Muscle of leg (tissue), 11 donors: Measurements from ENCODE around the gene MRPL38. TPM values are rescaled to one million over a fixed set of nuclear protein-coding genes. Genes with fewer than 3 reads are reported as not detected.

Source experiments
- DNase-seq: peaks from one replicate; pipeline ENCODE4 v3.0.0; 2013
- H3K27ac ChIP-seq: one replicate; pipeline ENCODE4 v1.5.1; 2013; ENCODE audit warnings: mild to moderate bottlenecking, low read length, control low read depth
- H3K27me3 ChIP-seq: one replicate; pipeline ENCODE4 v1.6.1; 2013; ENCODE audit warnings: low read length; ENCODE audit not compliant: control insufficient read depth, insufficient read depth
- H3K36me3 ChIP-seq: one replicate; pipeline ENCODE4 v1.6.1; 2013; ENCODE audit warnings: low read length; ENCODE audit not compliant: control insufficient read depth, insufficient read depth
- H3K4me1 ChIP-seq: one replicate; pipeline ENCODE4 v1.6.1; 2013; ENCODE audit warnings: low read length; ENCODE audit not compliant: control insufficient read depth, insufficient read depth
- H3K4me3 ChIP-seq: one replicate; pipeline ENCODE4 v1.5.1; 2013; ENCODE audit warnings: low read length, control low read depth
- H3K9me3 ChIP-seq: replicated peaks from 2 replicates; pipeline ENCODE4 v1.6.1; 2013; ENCODE audit warnings: low read depth, low read length; ENCODE audit not compliant: control insufficient read depth
- WGBS: methylation state at CpG from one replicate; pipeline ENCODE4 v1.1.5; 2013; ENCODE audit warnings: missing lambda C conversion rate; ENCODE audit not compliant: insufficient coverage; 5-methylcytosine and 5-hydroxymethylcytosine counted together
- polyA plus RNA-seq, 8 donors: library from polyadenylated mRNA; unstranded; fragments of 120-200 nt; gene quantifications; one replicate each; pipeline versions ENCODE4 v1.2.1 to v1.2.3, GENCODE V29; 2013; ENCODE audit warnings: inconsistent platforms in 1 of 8, low replicate concordance in 1 of 8; ENCODE audit not compliant: insufficient read length in 8 of 8, insufficient read depth in 1 of 8
- total RNA-seq: library from RNA; stranded (reverse); fragments of 120-200 nt; gene quantifications from one replicate; pipeline ENCODE4 v1.2.4, GENCODE V29; 2013

Gene MRPL38
- total and polyA plus RNA-seq, 9 donors: 28.2 to 81.4 (median 71.6) TPM

DNA sequence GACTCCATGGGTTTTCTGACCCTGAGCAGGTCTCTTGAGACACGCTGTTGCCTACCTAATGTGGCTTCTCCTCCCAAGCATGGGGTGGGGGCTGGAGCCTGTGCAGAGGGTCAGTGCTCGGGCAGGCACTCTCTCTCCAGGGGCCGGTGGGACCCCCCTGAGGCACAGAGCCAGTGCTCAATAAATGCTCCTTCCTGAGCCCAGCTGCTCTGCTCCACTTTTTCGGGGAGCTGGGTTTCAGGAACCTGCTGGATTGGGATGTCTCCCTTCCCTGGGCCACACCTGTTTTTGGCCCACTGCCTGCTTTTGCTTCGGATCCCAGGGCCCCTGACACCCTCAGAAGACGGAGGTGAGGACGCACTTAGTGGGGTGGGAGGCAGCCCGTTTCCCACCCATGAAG lies 6.6 kb downstream of the MRPL38 start:
- H3K36me3 ChIP-seq: peaks cover 50% of the 10 kb centered on the region
- no peaks in the 10 kb centered on the region for H3K9me3 ChIP-seq
- WGBS: 76% methylated on average over 7 of the region's 8 CpGs
- H3K4me3 ChIP-seq: no peak overlapping the region
- DNase-seq: peak; percentile 40
- H3K27ac ChIP-seq: no peak overlapping the region
- H3K27me3 ChIP-seq: no peaks in the 10 kb centered on the region
- peaks cover 32% of the 10 kb centered on the region for H3K4me1 ChIP-seq

DNA sequence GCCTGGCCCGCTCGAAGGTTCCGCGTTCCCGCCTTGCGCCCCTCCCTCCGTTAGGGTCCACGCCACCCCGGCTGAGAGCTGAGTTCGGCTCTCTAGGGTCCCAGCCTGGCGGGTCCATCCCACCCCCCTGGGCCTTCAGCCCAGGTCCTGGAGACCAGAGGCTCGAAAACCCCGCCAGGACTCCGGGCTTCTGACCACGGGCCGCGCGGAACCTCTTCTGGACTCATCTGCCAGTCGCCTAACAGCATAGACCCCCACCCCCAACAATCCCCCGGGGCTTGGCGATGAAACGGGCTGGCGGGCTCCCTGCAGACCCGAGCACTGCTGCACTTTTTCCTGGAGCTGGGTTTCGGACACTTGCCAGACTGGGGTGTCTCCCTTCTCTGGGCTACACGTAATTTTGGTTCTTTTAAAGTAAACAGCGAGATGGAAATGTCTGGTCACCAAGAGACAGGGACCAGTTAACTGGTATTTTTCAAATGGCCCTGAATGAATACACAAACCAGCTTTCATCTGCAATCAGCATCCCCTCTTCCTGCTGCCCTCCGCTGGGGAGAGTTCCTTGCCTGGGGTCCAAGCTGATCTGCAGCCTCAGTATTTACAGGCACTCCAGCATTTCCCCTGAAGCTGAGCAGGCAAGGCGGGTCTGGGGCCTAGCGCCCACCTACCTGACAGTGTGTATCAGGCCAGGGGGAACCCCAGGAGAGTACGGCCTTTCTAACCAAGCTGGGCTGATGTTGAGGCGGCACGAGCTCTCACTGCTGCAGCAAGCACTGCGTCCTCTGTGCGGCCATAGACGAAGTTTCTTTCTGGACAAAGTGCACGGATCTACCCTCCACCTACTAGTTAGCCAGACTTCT lies 7.3 kb downstream of the MRPL38 start:
- H3K27ac ChIP-seq: peak overlapping the region; percentile 93
- H3K36me3 ChIP-seq: peaks cover 50% of the 10 kb centered on the region
- H3K4me3 ChIP-seq: peak overlapping the region; percentile 38
- no peaks in the 10 kb centered on the region for H3K9me3 ChIP-seq
- H3K4me1 ChIP-seq: peaks cover 32% of the 10 kb centered on the region
- DNase-seq: peak; percentile 72
- no peaks in the 10 kb centered on the region for H3K27me3 ChIP-seq
- 33% methylated on average over 24 of the region's 37 CpGs for WGBS

DNA sequence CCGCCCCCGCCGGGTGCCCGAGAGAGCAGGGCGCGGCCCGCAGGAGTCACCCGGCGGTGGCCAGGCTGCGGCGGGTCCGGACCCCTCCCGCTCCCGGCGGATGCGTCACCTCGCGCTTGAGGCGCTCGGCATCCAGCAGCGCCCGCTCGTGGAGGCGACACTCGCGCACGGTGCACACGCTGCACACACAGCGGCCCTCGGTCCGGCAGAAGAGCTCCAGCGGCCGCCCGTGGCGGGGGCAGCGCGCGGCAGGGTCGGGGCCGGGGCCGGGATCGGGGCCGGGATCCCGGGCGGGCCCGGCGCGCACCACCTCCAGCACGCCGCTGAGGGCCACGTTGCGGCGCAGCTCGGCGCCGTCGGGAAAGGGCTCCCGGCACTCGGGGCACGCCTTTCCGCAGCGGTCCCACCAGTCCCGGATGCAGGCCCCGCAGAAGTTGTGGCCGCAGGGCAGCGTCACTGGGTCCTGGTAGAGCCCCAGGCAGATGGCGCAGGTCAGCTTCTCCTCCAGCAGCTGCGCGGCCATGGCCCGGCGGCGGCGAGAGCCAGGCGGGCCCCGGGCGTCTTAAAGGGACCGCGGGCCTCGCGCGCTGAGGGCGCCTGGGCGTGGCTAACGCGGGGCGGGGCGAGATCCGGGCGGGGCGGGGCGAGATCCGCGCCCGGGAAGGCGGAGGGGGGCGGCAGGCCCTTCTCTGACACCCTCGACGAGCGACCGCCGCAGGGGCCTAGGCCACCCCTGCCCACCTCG lies 8.1 kb downstream of the MRPL38 start, which contains the start of gene TRIM65:
Gene TRIM65, minus strand, starts transcription at position 537 of the 745 bp plus-strand sequence. Its CDS starts 14 bp downstream, at position 523.
- H3K27ac ChIP-seq: peak within 1 kb of the TSS; percentile 93
- no peaks in the 10 kb centered on the region for H3K27me3 ChIP-seq
- peak within 1 kb of the TSS; percentile 72 for H3K4me3 ChIP-seq
- H3K9me3 ChIP-seq: no peaks in the 10 kb centered on the region
- peaks cover 52% of the 10 kb centered on the region for H3K36me3 ChIP-seq
- H3K4me1 ChIP-seq: peaks cover 32% of the 10 kb centered on the region
- peak; percentile 92 for DNase-seq
- WGBS: under 1% methylated on average over 102 of the region's 102 CpGs

DNA sequence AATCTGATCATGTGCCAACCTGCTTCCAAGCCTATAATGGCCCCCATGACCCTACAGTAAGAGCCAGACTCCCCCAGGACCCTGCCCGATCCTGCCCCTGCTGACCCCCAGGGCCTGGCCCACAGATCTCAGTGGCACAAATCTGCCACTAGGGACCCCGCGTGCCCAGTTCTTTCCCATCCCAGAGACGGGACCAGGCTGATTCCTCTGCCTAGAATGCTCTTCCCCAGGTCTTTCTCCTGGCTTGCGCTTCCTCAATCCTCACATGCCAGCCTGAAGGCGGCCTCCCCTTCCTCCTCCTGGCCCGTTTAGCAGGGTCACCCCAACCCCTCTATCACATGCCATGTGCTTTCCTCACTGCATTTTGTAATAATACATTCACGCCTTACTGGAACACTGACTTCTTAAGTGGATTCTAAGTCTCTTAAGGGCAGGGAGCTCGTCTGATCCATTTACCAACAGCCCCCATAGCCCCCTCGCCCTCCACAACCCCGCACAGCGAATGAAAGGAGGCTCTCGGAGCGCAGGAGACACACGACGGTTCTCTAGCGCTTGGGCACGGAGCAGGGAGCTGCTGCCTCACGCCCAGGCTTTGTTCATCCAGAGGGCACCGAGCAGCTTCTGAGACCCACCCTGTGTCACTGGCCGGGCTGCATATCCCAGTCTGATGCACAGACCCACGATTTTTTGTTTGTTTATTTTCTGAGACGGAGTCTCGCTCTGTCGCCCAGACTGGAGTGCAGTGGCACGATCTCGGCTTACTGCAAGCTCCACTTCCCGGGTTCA lies 9.1 kb downstream of the MRPL38 start:
- DNase-seq: peak; percentile 32
- H3K4me3 ChIP-seq: peak overlapping the region; percentile 72
- no peaks in the 10 kb centered on the region for H3K9me3 ChIP-seq
- 17% methylated on average over 22 of the region's 28 CpGs for WGBS
- H3K4me1 ChIP-seq: peaks cover 32% of the 10 kb centered on the region
- peaks cover 52% of the 10 kb centered on the region for H3K36me3 ChIP-seq
- H3K27ac ChIP-seq: peak overlapping the region; percentile 90
- H3K27me3 ChIP-seq: no peaks in the 10 kb centered on the region

DNA sequence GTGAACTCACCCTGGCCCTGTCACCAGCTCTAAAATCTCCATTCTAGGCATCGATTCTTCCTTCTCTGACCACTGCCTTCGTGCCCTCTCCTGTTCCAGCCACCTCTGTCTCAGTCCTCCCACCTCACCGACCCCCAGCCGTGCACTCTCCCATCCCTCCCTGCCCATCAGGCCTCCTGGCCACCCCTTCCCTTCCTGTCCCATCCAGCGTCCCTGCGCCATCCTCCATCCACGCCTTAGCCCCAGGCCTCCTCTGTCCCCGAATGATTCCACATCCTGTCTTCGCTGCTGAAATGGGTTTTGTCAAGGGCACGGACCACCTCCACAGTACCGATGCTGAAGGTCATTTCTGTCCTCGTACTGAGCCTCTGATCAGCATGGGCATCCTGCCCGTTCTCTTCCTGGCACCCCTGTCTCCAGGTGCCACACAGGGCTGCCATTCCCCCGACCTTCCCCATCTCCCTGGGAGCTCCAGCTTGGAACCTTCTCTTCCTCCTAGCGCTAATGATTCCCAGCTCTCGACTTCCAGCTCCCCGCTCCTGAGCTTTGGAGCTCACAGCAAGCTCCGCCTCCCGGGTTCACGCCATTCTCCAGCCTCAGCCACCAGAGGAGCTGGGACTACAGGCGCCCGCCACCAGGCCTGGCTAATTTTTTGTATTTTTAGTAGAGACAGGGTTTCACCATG lies 10.5 kb downstream of the MRPL38 start:
- H3K4me1 ChIP-seq: peaks cover 32% of the 10 kb centered on the region
- peak overlapping the region; percentile 67 for H3K27ac ChIP-seq
- H3K9me3 ChIP-seq: no peaks in the 10 kb centered on the region
- H3K36me3 ChIP-seq: peaks cover 47% of the 10 kb centered on the region
- no peaks in the 10 kb centered on the region for H3K27me3 ChIP-seq
- H3K4me3 ChIP-seq: no peak overlapping the region
- 52% methylated on average over 20 of the region's 22 CpGs for WGBS
- peak; percentile 65 for DNase-seq

DNA sequence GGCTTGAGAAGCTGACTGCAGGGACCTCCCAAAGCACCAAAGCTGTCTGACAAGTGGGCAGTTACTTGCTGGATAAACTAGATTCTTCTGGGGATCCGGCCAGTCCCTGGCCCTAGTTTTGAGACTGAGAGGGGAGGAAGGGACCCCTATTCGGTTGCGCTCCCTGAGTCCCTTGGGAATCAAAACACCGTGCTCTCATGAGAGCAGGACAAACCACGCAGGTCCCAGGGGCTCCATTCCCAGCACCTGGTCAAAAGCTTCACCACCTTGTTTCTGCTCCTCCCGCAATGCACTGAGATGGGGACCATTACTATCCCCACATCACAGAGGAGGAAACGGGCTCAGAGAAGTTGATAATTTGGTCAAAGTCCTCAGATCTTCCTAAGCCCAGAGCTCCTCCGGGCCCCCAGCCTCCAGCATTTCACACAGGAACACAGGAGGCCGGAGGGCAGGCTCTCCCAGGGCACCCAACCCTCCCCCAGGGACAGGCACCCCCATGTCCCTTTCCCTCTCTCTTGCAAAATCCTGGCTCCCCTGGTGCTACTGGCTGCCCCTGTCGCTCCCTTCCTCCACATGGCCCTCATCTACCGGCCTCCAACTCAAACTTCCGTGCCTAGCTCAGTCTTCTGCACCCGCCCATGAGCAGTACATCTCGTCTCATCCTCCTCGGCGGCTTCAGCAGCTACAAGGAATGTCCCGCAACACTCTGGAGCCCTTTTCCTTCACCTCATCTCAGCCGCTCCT lies 11.2 kb downstream of the MRPL38 start:
- H3K27me3 ChIP-seq: no peaks in the 10 kb centered on the region
- H3K36me3 ChIP-seq: peaks cover 41% of the 10 kb centered on the region
- no peaks in the 10 kb centered on the region for H3K9me3 ChIP-seq
- no peak overlapping the region for H3K27ac ChIP-seq
- DNase-seq: peak; percentile 10
- no peak overlapping the region for H3K4me3 ChIP-seq
- H3K4me1 ChIP-seq: peaks cover 32% of the 10 kb centered on the region
- 77% methylated on average over 12 of the region's 18 CpGs for WGBS

DNA sequence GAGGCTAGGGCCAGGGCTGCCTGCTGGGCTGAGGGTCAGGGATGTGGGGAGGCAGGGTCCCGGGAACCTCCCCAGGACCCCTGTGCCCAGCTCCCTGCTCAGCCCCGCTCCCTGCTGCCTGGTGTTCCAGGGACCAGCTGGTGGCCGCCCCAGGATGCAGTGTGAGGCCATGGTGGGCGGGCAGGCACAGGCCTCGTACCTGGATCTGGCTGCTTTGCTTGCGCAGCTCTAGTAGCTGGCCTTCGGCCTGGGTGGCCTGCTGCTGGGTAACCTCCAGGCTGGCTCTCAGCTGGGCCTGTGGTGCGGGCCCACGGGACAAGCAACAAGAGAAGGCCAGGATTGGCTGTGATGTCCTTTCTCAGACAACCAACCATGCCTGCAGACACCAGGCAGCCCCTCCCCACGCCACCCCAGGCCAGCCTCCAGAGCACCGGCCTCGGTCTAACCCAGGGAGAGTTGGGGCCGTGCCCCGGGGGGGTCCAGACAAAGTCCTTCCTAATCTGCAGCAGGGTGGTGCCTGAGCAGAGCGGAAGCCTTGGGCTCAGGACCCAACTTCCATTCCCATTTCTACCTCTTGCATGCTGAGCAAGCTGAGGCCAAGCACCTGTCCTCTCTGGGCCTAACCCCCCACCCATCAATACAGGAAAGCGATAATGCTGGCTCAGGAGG lies 12.0 kb downstream of the MRPL38 start:
- Histone ChIP-seq H3K27me3 (no peaks in the 10 kb centered on the region), H3K27ac (no peak overlapping the region), H3K4me1 (peaks cover 31% of the 10 kb centered on the region), H3K36me3 (peaks cover 36% of the 10 kb centered on the region), H3K9me3 (no peaks in the 10 kb centered on the region), H3K4me3 (no peak overlapping the region)
- peak; percentile 4 for DNase-seq
- 86% methylated on average over 15 of the region's 16 CpGs for WGBS

DNA sequence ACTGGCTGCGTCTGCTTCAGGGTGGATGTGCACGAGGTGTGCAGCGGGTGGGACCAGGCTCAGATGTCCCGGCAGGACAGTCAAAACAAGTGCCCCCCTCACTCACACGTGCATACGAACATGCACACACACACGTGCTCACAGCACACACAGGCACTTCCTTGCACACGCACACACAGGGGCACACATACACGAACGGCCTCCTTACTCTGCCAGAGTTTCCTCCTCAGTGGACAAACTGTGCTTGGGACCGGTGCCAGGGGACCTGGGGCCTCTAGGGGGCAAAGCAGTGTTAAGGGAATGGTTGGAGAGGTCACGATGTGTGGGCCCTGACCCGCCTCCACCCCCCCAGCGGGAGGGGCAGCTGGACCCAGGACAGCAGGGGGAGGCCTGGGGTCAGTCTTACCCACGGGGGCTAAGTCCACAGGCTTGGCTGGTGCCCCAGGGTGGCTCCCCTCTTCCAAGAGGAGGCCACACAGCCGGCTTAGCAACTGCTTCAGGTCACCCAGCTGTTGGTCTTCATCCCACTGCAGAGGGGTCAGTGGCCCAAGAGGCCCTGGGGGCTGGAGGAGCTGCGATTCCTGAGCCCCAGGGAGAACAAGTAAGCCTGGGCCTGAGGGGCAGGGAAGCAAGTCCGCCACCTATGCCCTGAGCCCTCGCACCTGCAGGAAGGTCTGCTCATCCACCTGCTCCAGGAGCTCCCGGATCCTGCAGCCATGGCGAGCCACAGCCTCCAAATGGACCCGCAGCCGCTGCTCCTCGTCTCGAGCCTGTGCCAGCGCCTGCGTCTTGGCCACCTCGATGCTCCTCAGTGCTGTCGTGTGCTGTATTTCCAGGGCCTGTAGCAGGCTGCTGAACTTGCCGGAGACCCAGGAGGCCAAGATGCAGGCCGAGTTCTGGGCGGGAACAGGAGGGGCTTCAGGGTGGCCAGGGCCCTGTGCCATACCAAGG lies 12.8 kb downstream of the MRPL38 start:
- Histone ChIP-seq H3K27me3 (no peaks in the 10 kb centered on the region), H3K4me1 (peaks cover 23% of the 10 kb centered on the region), H3K4me3 (no peak overlapping the region), H3K27ac (no peak overlapping the region), H3K36me3 (peaks cover 33% of the 10 kb centered on the region), H3K9me3 (no peaks in the 10 kb centered on the region)
- DNase-seq: no peak
- WGBS: 77% methylated on average over 23 of the region's 32 CpGs
